ENCODE results near the gene PCDHA4.

Gene PCDHA4

DNA sequence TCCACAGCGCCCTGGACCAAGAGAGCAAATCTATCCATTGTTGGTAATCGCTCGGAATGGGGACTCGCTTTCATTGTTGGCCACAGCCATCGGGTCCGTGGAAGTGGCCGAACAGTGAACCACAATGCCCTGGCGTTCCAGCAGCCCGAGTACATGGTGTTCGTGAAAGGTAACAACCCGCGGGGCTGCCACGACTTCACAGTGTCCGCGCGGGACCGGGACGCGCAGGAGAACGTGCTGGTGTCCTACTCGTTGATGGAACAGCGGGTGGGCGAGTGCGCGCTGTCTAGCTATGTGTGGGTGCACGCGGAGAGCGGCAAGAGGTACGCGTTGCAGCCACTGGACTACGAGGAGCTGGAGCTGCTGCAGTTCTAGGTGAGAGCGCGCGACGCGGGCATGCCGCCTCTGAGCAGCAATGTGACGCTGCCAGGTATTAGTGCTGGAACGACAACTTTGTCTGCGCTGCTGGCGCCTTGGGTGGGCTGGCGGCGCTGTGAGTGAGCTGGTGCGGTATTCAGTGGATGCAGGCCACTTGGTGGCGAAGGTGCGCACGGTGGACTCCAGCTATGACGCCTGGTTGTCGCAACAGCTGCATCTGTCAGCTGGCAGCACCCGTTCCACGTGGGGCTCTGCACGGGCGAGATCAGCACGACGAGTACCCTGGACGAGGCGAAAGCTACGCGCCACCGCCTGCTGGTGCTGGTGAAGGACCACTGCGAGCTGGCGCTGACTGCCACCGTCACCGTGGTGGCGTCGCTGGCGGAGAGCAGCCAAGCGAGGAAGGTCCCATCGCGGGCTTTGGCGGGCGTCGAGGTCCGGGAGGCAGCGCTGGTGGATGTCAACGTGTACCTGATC is 55.8 kb downstream of the PCDHA4 start:
- DNase-seq, result no peak

Measured in NCI-H510A (cell line).